ENCODE data around the gene RAB3IP. TPM values are rescaled to one million over a fixed set of nuclear protein-coding genes. Genes with fewer than 3 reads are reported as not detected.

Gene RAB3IP
- total and polyA plus RNA-seq, 2 of the 4 experiments (the other 2 are of a cell fraction): 1.5 to 2.7 TPM

GRCh38 chr12:69828897-69829296, 90.2 kb downstream of the RAB3IP start:
- dilution Hi-C loops (cut with HindIII; ENCODE audit: low sequenced_read_pairs, unreplicated experiment): no loop called here

More at GRCh38 chr12:69828897-69829296, 90.2 kb downstream of the RAB3IP start:
- Histone ChIP-seq H3K4me3 (ENCODE audit: insufficient read depth, low read depth, low read length) (no peak overlapping the region), H3K36me3 (ENCODE audit: control insufficient read depth, insufficient read depth, low read length) (no peaks in the 10 kb centered on the region), H3K27ac (ENCODE audit: insufficient read depth, low read length) (no peak overlapping the region), H2AK5ac (ENCODE audit: low read depth, low read length) (no peak overlapping the region), H3K56ac (ENCODE audit: extremely low read depth, insufficient read depth, low read length) (no peak overlapping the region), H4K91ac (ENCODE audit: insufficient read depth, low read depth, low read length) (no peak overlapping the region), H3K4me2 (ENCODE audit: low read depth, low read length) (no peak overlapping the region), H2BK120ac (ENCODE audit: low read depth, low read length) (no peak overlapping the region), H3K14ac (replicated peaks; ENCODE audit: low read depth, low read length) (no peak overlapping the region), H3K27me3 (ENCODE audit: control insufficient read depth, insufficient read depth, low read length) (no peaks in the 10 kb centered on the region; the same call in 1 of the 2 replicates), H2BK5ac (ENCODE audit: low read depth, low read length, poor library complexity, severe bottlenecking) (no peak overlapping the region), H3K9ac (ENCODE audit: low read depth, low read length) (no peak overlapping the region), H3K9me3 (ENCODE audit: control insufficient read depth, insufficient read depth, low read length) (no peaks in the 10 kb centered on the region), H4K5ac (ENCODE audit: low read depth, low read length) (no peak overlapping the region), H4K8ac (ENCODE audit: low read depth in 2 of 2, low read length in 2 of 2) (no peak overlapping the region), H4K20me1 (ENCODE audit: insufficient read depth, low read length) (no peaks in the 10 kb centered on the region), H3K79me1 (ENCODE audit: low read depth in 1 of 2, low read length in 2 of 2) (no peaks in the 10 kb centered on the region), H2BK20ac (ENCODE audit: low read depth, low read length) (no peak overlapping the region), H2BK15ac (ENCODE audit: low read depth, low read length) (no peak overlapping the region), H3K4ac (ENCODE audit: low read depth, low read length) (no peak overlapping the region), H2AK9ac (replicated peaks; ENCODE audit: low read depth, low read length, poor library complexity) (no peak overlapping the region), H3K23ac (ENCODE audit: low read depth, low read length) (no peak overlapping the region), H3K9me1 (ENCODE audit: insufficient read depth, low read length) (no peaks in the 10 kb centered on the region), H3K4me1 (ENCODE audit: control insufficient read depth, insufficient read depth, low read length) (no peaks in the 10 kb centered on the region), H3K18ac (ENCODE audit: low read depth, low read length) (no peak overlapping the region), H2AFZ (replicated peaks; ENCODE audit: low read length, poor library complexity) (no peak overlapping the region)
- WGBS, 2 experiments (ENCODE audit: extremely low coverage in 2 of 2, insufficient read length in 1 of 2): no CpG with 5 or more reads among the region's 5 CpGs
- no peak for ATAC-seq (ENCODE audit: low read depth)
- ChIA-PET CTCF (no interaction called here), POLR2A (ENCODE audit: unreplicated experiment) (interaction anchor here (0.6 kb wide), 1 partner anchor 237 kb away, joined by 4 read pairs; no protein-coding TSS in a partner anchor)
- in situ Hi-C loops (cut with MboI; ENCODE audit: low sequenced_read_pairs): no loop called here
- BruUV-seq (replicated peaks): no TSS peak
- no peak for DNase-seq
- intact Hi-C loops (cut with micrococcal nuclease): no loop called here
- TF ChIP-seq CEBPB (IDR thresholded peaks at IDR 0.05; ENCODE audit: low read depth, low read length) (no peak), USF2 (IDR thresholded peaks at IDR 0.05; ENCODE audit: low read depth, low read length) (no peak), MXI1 (IDR thresholded peaks at IDR 0.05; ENCODE audit: borderline replicate concordance, low read depth, low read length) (no peak), CTCF (conservative IDR thresholded peaks at IDR 0.05; ENCODE audit: low read depth, low read length) (no peak), CHD1 (IDR thresholded peaks at IDR 0.05; ENCODE audit: low read depth, low read length) (no peak), ELK1 (IDR thresholded peaks at IDR 0.05; ENCODE audit: borderline replicate concordance, low read depth, low read length) (no peak), POLR2A (IDR thresholded peaks at IDR 0.05; ENCODE audit: low read depth, low read length) (no peak), BHLHE40 (IDR thresholded peaks at IDR 0.05; ENCODE audit: low read depth, low read length) (no peak), RAD21 (IDR thresholded peaks at IDR 0.05; ENCODE audit: low read length) (no peak), MAFK (IDR thresholded peaks at IDR 0.05; ENCODE audit: low read depth, low read length) (no peak), NFE2L2 (IDR thresholded peaks at IDR 0.05; ENCODE audit: low read depth, low read length) (no peak), RCOR1 (IDR thresholded peaks at IDR 0.05; ENCODE audit: insufficient replicate concordance, low read length) (no peak), FOS (IDR thresholded peaks at IDR 0.05; ENCODE audit: low read depth, low read length) (no peak), MAZ (IDR thresholded peaks at IDR 0.05; ENCODE audit: borderline replicate concordance, low read depth, low read length) (no peak), RFX5 (IDR thresholded peaks at IDR 0.05; ENCODE audit: low read depth, low read length) (no peak), SMC3 (IDR thresholded peaks at IDR 0.05; ENCODE audit: low read depth, low read length) (no peak)
